AG04450 (cell line): Measurements from ENCODE around the gene DDR1. TPM values are rescaled to one million over a fixed set of nuclear protein-coding genes. Genes with fewer than 3 reads are reported as not detected.

Experiments
- CTCF ChIA-PET: fragments of 300-600, 350-600 bp; formaldehyde crosslinking; extraction: SDS; loops from one replicate; lab custom pipeline; 2022; ENCODE audit warnings: antibody characterized with exemption, inconsistent platforms; lab: Charles Lee
- POLR2A ChIA-PET: fragments of 350-600 bp; formaldehyde crosslinking; extraction: SDS; loops from one replicate; lab custom pipeline; 2021; ENCODE audit warnings: antibody characterized with exemption, inconsistent platforms; lab: Yijun Ruan, JAX
- DNase-seq: peaks from one replicate; pipeline ENCODE4 v3.0.0-alpha.2; 2011; ENCODE audit warnings: low read depth, low spot score
- H3K27ac ChIP-seq: one replicate; pipeline ENCODE4 v1.5.1; 2012; ENCODE audit warnings: low read depth, low read length, control low read depth
- H3K27me3 ChIP-seq: one replicate; pipeline ENCODE4 v1.6.0; 2012; ENCODE audit warnings: low read length; ENCODE audit not compliant: control insufficient read depth, insufficient read depth
- H3K4me3 ChIP-seq: 2 replicates; pipeline ENCODE4 v1.5.1; 2011; ENCODE audit warnings: mild to moderate bottlenecking, low read depth, low read length, control low read depth
- H3K9me3 ChIP-seq: 2 replicates; pipeline ENCODE4 v1.5.1; 2012; ENCODE audit warnings: low read length; ENCODE audit not compliant: control insufficient read depth, insufficient read depth
- polyA plus RNA-seq: library from polyadenylated mRNA; depleted of rRNA; stranded (reverse); fragments of >200 nt; gene quantifications from 2 replicates; pipeline ENCODE4 v1.2.3, GENCODE V29; 2011
- TF ChIP-seq, protein P1 (sequence below): IDR thresholded peaks from 2 replicates; pipeline ENCODE4 v1.5.1; 2011; ENCODE audit warnings: low read depth, low read length, control low read depth, inconsistent platforms

The DDR1 gene
- polyA plus RNA-seq, 1 experiment: 9.9 TPM

DNA sequence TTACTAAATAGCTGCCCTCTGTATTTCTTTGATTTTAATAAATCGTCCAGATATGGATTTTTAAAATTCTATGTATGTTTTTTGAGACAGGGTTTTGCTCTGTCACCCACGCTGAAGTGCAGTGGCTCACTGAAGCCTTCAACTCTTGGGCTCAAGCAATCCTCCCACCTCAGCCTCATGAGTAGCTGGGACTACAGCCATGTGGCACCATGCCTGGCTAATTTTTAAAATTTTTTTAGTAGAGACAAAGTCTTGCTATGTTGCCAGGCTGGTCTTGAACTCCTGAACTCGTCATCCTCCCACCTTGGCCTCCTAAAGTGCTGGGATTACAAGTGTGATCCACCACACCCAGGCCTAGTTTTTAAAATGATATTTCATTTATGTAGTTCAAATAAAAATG lies 47.4 kb upstream of the DDR1 start:
- H3K27me3 ChIP-seq: no peaks in the 10 kb centered on the region
- H3K4me3 ChIP-seq: no peak overlapping the region
- no peaks in the 10 kb centered on the region for H3K9me3 ChIP-seq
- TF ChIP-seq, protein P1, sequence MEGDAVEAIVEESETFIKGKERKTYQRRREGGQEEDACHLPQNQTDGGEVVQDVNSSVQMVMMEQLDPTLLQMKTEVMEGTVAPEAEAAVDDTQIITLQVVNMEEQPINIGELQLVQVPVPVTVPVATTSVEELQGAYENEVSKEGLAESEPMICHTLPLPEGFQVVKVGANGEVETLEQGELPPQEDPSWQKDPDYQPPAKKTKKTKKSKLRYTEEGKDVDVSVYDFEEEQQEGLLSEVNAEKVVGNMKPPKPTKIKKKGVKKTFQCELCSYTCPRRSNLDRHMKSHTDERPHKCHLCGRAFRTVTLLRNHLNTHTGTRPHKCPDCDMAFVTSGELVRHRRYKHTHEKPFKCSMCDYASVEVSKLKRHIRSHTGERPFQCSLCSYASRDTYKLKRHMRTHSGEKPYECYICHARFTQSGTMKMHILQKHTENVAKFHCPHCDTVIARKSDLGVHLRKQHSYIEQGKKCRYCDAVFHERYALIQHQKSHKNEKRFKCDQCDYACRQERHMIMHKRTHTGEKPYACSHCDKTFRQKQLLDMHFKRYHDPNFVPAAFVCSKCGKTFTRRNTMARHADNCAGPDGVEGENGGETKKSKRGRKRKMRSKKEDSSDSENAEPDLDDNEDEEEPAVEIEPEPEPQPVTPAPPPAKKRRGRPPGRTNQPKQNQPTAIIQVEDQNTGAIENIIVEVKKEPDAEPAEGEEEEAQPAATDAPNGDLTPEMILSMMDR: no peak
- CTCF ChIA-PET: interaction anchor here (1.1 to 2.0 kb wide), 4 partner anchors 8 to 243 kb away, joined by 3 to 6 read pairs (median 4); no protein-coding TSS in a partner anchor
- DNase-seq: no peak
- no peak overlapping the region for H3K27ac ChIP-seq
- POLR2A ChIA-PET: no interaction called here

DNA sequence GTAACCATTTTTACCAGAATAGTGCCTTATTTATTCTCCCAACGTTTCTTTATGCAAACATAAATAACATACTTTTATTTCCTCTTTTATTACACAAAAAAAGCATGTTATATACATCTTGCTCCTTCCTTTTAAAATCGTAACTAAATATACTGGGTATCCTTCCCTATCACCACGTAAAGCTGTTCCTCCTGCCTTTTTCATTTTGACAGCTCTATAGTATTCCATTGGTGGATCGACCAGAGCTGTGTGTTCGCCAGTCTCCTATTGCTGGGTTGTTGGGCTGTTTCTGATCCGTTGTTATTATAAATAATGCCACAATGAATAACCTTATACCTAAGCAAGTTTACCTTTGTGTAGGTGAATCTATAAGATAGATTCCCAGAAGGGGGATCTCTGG lies 46.9 kb upstream of the DDR1 start:
- Histone ChIP-seq H3K4me3 (no peak overlapping the region), H3K27ac (no peak overlapping the region), H3K9me3 (no peaks in the 10 kb centered on the region), H3K27me3 (no peaks in the 10 kb centered on the region)
- no peak for DNase-seq
- TF ChIP-seq, protein P1: no peak
- ChIA-PET POLR2A (no interaction called here), CTCF (interaction anchor here (0.6 to 1.2 kb wide), 5 partner anchors 9 to 250 kb away, joined by 3 to 6 read pairs (median 4); no protein-coding TSS in a partner anchor)

DNA sequence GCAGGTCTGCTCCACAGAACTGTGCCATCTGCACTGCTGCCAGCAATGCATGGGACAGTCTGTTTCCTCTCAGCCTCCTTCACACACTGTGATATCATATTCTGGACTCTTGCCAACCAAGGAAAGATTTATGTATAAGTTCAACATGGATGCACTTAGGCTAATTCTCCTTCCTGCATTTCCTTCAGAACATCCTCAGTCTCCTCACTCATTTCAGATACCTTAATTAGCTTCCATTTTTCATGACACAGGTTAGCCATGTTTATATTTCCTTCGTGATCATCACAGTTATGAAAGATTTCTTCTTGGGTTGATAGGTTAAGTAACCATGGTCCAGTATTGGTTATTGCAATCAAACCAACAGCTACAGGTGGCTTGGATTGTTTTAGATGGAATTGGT lies 46.4 kb upstream of the DDR1 start:
- H3K27me3 ChIP-seq: no peaks in the 10 kb centered on the region
- no peak overlapping the region for H3K27ac ChIP-seq
- ChIA-PET CTCF (interaction anchor here (0.6 to 1.1 kb wide), 4 partner anchors 9 to 249 kb away, joined by 3 to 6 read pairs (median 4); no protein-coding TSS in a partner anchor), POLR2A (no interaction called here)
- H3K4me3 ChIP-seq: no peak overlapping the region
- TF ChIP-seq, protein P1: no peak
- no peak for DNase-seq
- H3K9me3 ChIP-seq: no peaks in the 10 kb centered on the region

DNA sequence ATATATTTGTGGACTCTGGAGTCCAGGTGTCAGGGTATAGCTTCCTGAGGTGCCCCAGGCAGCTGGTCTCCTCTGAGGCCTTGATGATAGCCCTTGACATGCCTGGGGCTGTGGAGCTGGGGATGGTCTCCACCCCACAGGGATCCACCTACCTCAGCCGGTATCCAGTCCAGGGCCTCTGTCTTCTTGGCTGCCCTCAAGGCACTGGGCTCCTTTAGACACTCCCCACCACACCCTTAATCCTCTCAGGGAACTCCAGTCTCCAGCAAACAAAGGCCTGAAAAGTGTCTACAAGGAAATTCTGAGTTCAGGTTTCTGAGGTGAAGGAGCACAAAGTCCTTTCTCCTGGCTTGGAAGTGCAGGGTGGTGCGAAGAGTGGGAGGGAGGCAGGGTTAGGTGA lies 44.6 kb upstream of the DDR1 start:
- TF ChIP-seq, protein P1: no peak
- H3K27me3 ChIP-seq: no peaks in the 10 kb centered on the region
- H3K27ac ChIP-seq: no peak overlapping the region
- no peak overlapping the region for H3K4me3 ChIP-seq
- ChIA-PET CTCF (interaction anchor here (0.9 to 1.1 kb wide), 3 partner anchors 204 to 248 kb away, joined by 3 read pairs; no protein-coding TSS in a partner anchor), POLR2A (no interaction called here)
- no peak for DNase-seq
- H3K9me3 ChIP-seq: no peaks in the 10 kb centered on the region

DNA sequence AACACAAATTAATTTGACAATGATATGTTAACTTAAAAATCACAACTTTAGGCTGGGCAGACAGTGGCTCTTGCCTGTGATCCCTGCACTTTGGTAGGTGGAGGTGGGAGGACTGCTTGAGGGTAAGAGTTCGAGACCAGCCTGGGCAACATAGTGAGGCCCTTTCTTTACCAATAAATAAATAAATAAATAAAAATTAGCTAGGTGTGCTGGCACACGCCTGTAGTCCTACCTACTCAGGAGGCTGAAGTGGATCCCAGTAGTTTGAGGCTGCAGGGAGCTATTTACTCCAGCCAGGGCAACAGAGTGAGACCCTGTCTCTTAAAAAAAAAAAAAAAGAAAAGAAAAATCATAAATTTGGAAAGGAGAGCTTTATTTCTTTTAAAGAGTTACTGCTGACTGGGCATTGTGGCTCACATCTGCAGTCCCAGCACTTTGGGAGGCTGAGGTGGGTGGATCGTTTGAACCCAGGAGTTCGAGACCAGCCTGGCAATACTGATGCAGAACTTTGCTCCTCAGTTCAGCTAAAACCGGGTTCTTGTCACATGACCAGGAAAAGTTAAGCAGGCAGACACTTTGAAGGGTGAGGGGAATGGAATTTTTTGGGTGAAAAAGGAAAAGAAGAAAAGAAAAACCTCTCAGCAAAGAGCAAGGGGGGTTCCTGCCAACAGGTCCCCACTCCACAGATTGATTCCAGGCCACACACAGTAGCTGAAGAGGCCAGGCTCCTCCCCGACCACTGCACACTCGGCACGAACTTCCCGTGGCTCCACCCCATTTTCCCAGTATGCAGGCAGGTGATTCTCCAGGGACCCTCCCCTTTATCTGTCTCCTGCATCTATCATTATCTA lies 44.0 kb upstream of the DDR1 start:
- Histone ChIP-seq H3K27ac (no peak overlapping the region), H3K4me3 (no peak overlapping the region), H3K27me3 (no peaks in the 10 kb centered on the region), H3K9me3 (no peaks in the 10 kb centered on the region)
- CTCF ChIA-PET: interaction anchor here (0.6 to 1.6 kb wide), 7 partner anchors 12 to 247 kb away, joined by 3 to 5 read pairs (median 3); no protein-coding TSS in a partner anchor
- DNase-seq: no peak
- POLR2A ChIA-PET: no interaction called here
- TF ChIP-seq, protein P1: no peak
